ENCODE data around the gene BAIAP2. TPM values are rescaled to one million over a fixed set of nuclear protein-coding genes. Genes with fewer than 3 reads are reported as not detected.

BAIAP2 gene
- total RNA-seq, 2 experiments from 2014 or later: 5.9 to 6.3 TPM

- Mint-ChIP-seq H3K27ac (no peak overlapping the region), H3K4me1 (ENCODE audit: low read depth) (peaks cover 16% of the 10 kb centered on the region), H3K36me3 (ENCODE audit: low read depth) (no peaks in the 10 kb centered on the region), H3K9me3 (no peaks in the 10 kb centered on the region), H3K4me3 (no peak overlapping the region), H3K27me3 (peaks cover 14% of the 10 kb centered on the region)
- ATAC-seq: no peak
- intact Hi-C loops (cut with micrococcal nuclease): no loop called here
- ChIA-PET POLR2A (interaction anchor here (0.5 to 1.4 kb wide), 2 partner anchors 46 to 65 kb away, joined by 3 read pairs; no protein-coding TSS in a partner anchor), CTCF (interaction anchor here (1.9 to 3.4 kb wide), 3 partner anchors 9 to 70 kb away, joined by 4 to 16 read pairs (median 10); no protein-coding TSS in a partner anchor)
- no peak for DNase-seq
- no peak for TF ChIP-seq CTCF (IDR thresholded peaks at IDR 0.05)
Observed at GRCh38 chr17:81032641-81033480, 2.1 kb upstream of the BAIAP2 start.

GRCh38 chr17:81033535-81034167, 1.3 kb upstream of the BAIAP2 start:
- DNase-seq (no peak), ATAC-seq (no peak)
- Mint-ChIP-seq H3K9me3 (no peaks in the 10 kb centered on the region), H3K4me3 (peak overlapping the region; percentile 64), H3K27me3 (peaks cover 14% of the 10 kb centered on the region), H3K27ac (no peak overlapping the region), H3K4me1 (ENCODE audit: low read depth) (peaks cover 10% of the 10 kb centered on the region), H3K36me3 (ENCODE audit: low read depth) (no peaks in the 10 kb centered on the region)
- no peak for TF ChIP-seq CTCF (IDR thresholded peaks at IDR 0.05)
- CTCF ChIA-PET: interaction anchor here (1.9 to 3.4 kb wide), 3 partner anchors 10 to 69 kb away, joined by 4 to 16 read pairs (median 10); no protein-coding TSS in a partner anchor
- intact Hi-C loops (cut with micrococcal nuclease): no loop called here
- POLR2A ChIA-PET: interaction anchor here (1.4 kb wide), 1 partner anchor 45 kb away, joined by 3 read pairs; no protein-coding TSS in a partner anchor

- intact Hi-C loops (cut with micrococcal nuclease): no loop called here
- peak overlapping the region; percentile 64 for H3K4me3 Mint-ChIP-seq
- no peak for TF ChIP-seq CTCF (IDR thresholded peaks at IDR 0.05)
- CTCF ChIA-PET: interaction anchor here (1.9 to 3.4 kb wide), 3 partner anchors 11 to 69 kb away, joined by 4 to 16 read pairs (median 10); no protein-coding TSS in a partner anchor
- DNase-seq (no peak), ATAC-seq (no peak)
- POLR2A ChIA-PET: no interaction called here
- no peak overlapping the region for H3K27ac Mint-ChIP-seq
- H3K36me3 Mint-ChIP-seq (ENCODE audit: low read depth): no peaks in the 10 kb centered on the region
- H3K9me3 Mint-ChIP-seq: no peaks in the 10 kb centered on the region
- peaks cover 10% of the 10 kb centered on the region for H3K27me3 Mint-ChIP-seq
- H3K4me1 Mint-ChIP-seq (ENCODE audit: low read depth): peaks cover 8% of the 10 kb centered on the region
Observed at GRCh38 chr17:81034168-81034777, 678 bp upstream of the BAIAP2 start.

GRCh38 chr17:81035521-81036196, 708 bp downstream of the BAIAP2 start:
- DNase-seq (peak; percentile 24), ATAC-seq (peak; percentile 4)
- CTCF ChIA-PET: interaction anchor here (2.6 to 3.2 kb wide), 2 partner anchors 12 to 67 kb away, joined by 9 to 10 read pairs; no protein-coding TSS in a partner anchor
- intact Hi-C loops (cut with micrococcal nuclease): no loop called here
- Mint-ChIP-seq H3K36me3 (ENCODE audit: low read depth) (no peaks in the 10 kb centered on the region), H3K9me3 (no peaks in the 10 kb centered on the region), H3K4me3 (peak overlapping the region; percentile 71), H3K4me1 (ENCODE audit: low read depth) (peaks cover 10% of the 10 kb centered on the region), H3K27me3 (peaks cover 8% of the 10 kb centered on the region), H3K27ac (peak overlapping the region; percentile 22)
- POLR2A ChIA-PET: interaction anchor here (1.0 kb wide), 3 partner anchors 14 to 59 kb away, joined by 3 to 4 read pairs (median 4); no protein-coding TSS in a partner anchor
- TF ChIP-seq CTCF (IDR thresholded peaks at IDR 0.05): no peak

All from activated CD8-positive, alpha-beta T cell treated with anti-CD3 and anti-CD28 coated beads for 36 hours (primary cell).